Spleen (tissue), 11 donors: ENCODE data around the gene DNAH10. TPM values are rescaled to one million over a fixed set of nuclear protein-coding genes. Genes with fewer than 3 reads are reported as not detected.

Source experiments
- DNase-seq: peaks from one replicate; pipeline ENCODE4 v3.0.0-alpha.2; 2020
- H3K27ac ChIP-seq, 8 donors: fragments of 200-600 bp; sonication (generic) in 7 of 8; 1 replicate in 4 of 8; 2 replicates in 4 of 8; pipeline versions ENCODE4 v1.5.0 to v1.8.0; 2016 to 2021; ENCODE audit warnings: inconsistent platforms in 4 of 8, mild to moderate bottlenecking in 4 of 8, moderate library complexity in 1 of 8
- H3K27me3 ChIP-seq, 7 donors: fragments of 200-600 bp; sonication (generic) in 6 of 7; replicated peaks in 1 of 7; 1 replicate in 4 of 7; 2 replicates in 3 of 7; pipeline versions ENCODE4 v1.5.0 to v1.8.0; 2016 to 2021; ENCODE audit warnings: inconsistent platforms in 3 of 7, mild to moderate bottlenecking in 1 of 7
- H3K36me3 ChIP-seq, 6 donors: fragments of 200-600 bp; sonication (generic) in 5 of 6; 1 replicate in 4 of 6; 2 replicates in 2 of 6; pipeline versions ENCODE4 v1.5.0 to v1.8.0; 2016 to 2021; ENCODE audit warnings: inconsistent platforms in 2 of 6
- H3K4me1 ChIP-seq, 6 donors: fragments of 200-600 bp; sonication (generic) in 5 of 6; 1 replicate in 3 of 6; 2 replicates in 3 of 6; pipeline versions ENCODE4 v1.5.0 to v1.8.0; 2016 to 2021; ENCODE audit warnings: inconsistent platforms in 3 of 6
- H3K4me3 ChIP-seq, 8 donors: fragments of 200-600 bp; sonication (generic) in 7 of 8; 1 replicate in 4 of 8; 2 replicates in 4 of 8; pipeline versions ENCODE4 v1.5.0 to v1.8.0; 2016 to 2021; ENCODE audit warnings: inconsistent platforms in 4 of 8, mild to moderate bottlenecking in 4 of 8, moderate library complexity in 2 of 8
- H3K9me3 ChIP-seq, 8 donors: fragments of 200-600 bp; sonication (generic) in 7 of 8; 1 replicate in 4 of 8; 2 replicates in 4 of 8; pipeline versions ENCODE4 v1.5.0 to v1.8.0; 2016 to 2021; ENCODE audit warnings: inconsistent platforms in 4 of 8
- POLR2A ChIP-seq, 3 donors: fragments of 450-650 bp; IDR thresholded peaks; one replicate each; pipeline ENCODE4 v1.5.1; 2017; ENCODE audit warnings: antibody characterized with exemption in 3 of 3, mild to moderate bottlenecking in 1 of 3
- POLR2AphosphoS5 ChIP-seq, 3 donors: sonication (generic); formaldehyde crosslinking; IDR thresholded peaks; one replicate each; pipeline ENCODE4 v1.5.1; 2017; ENCODE audit warnings: antibody characterized with exemption in 3 of 3
- WGBS, 5 donors: extraction: QIAGEN DNeasy Blood & Tissue Kit in 3 of 5; methylation state at CpG; one replicate each; pipeline versions ENCODE4 v1.1.5 to v1.1.7; 2013 to 2018; 5-methylcytosine and 5-hydroxymethylcytosine counted together
- intact Hi-C: fragments of 100-400 bp; cut with DNase I; formaldehyde crosslinking; loops from one replicate; pipeline ENCODE4 v1.15.0; 2023; ENCODE audit warnings: low total_unique reads
- polyA plus RNA-seq, 3 donors: library from polyadenylated mRNA; stranded (reverse); fragments of 200-250 nt; gene quantifications; one replicate each; pipeline ENCODE4 v1.2.1, GENCODE V29; 2013
- total RNA-seq, 7 donors: library from RNA; depleted of rRNA in 3 of 7; stranded (reverse); fragments of >200 nt in 3 of 7; fragmentation: NEBNext Ultra II Directional in 4 of 7; extraction: Animal tissue kit (Norgen Biotek cat#: 25700) in 4 of 7; gene quantifications; one replicate each; pipeline versions ENCODE4 v1.1.0 to v1.2.1, GENCODE V29; 2016 to 2021
- TF ChIP-seq, protein P1 (sequence below), 11 experiments: fragments of 200-600 bp in 7 of 11; fragments of 450-650 bp in 4 of 11; sonication (generic) in 4 of 11; IDR thresholded peaks in 8 of 11; conservative IDR thresholded peaks in 3 of 11; 1 replicate in 7 of 11; 2 replicates in 4 of 11; pipeline versions ENCODE4 v1.4.0 to v1.8.0; 2016 to 2021; ENCODE audit warnings: antibody characterized with exemption in 11 of 11, inconsistent platforms in 4 of 11, mild to moderate bottlenecking in 1 of 11
- donor health status: healthy with polysubstance abuse.
- donor health status: DM: no; HTN: no; CAD: no; lungs with moderate emphysema.
- donor health status: DM: no; HTN: no; CAD: no.
- donor health status: Bipolar disorder and iron deficiency.
- donor health status: healthy.
- donor health status: DM: no; HTN: no; CAD: no.
- donor health status: DM: yes; HTN: yes; CAD: no.

The DNAH10 gene
- total and polyA plus RNA-seq, 10 donors, result 0.23 to 2.2 (median 0.43) TPM; not detected in 1

DNA sequence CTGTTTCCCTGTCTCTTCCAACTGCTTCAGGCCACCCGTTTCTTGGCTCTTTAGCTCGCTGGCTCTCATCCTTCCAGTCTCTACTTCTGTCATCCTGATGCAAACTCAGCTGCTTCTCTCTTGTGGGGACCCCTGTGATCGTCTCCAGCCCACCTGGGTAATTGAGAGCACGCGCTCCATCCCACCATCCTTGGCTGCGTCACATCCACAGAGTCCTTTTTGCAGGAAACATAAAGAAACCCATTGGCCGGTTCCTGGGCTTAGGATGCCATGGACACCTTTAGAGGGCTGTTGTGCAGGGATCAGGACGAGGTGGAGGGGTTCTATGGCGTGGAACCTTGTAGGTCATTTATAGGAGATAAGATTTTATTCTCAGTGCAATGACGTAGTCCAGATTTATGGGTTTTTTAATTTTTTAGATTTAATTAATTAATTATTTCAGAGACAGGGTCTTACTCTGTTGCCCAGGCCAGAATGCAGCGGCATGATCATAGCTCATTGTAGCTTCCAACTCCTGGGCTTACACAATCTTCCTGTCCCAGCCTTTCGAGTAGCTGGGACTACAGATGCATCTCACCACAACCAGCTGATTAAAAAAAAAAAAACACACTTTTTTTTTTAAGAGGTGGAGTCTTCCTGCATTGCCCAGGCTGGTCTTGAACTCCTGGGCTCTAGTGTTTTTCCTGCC, 127.9 kb downstream of the DNAH10 start:
- Histone ChIP-seq H3K4me3 (no peak overlapping the region), H3K9me3 (no peaks in the 10 kb centered on the region), H3K27me3 (peaks cover 0 to 31% (median 0%) of the 10 kb centered on the region in 7 donors), H3K36me3 (no peaks in the 10 kb centered on the region), H3K4me1 (no peaks in the 10 kb centered on the region), H3K27ac (no peak overlapping the region)
- intact Hi-C loops, result no loop called here
- no peak for DNase-seq
- TF ChIP-seq POLR2A (IDR thresholded peaks at IDR 0.05), result no peak
- TF ChIP-seq, protein P1, sequence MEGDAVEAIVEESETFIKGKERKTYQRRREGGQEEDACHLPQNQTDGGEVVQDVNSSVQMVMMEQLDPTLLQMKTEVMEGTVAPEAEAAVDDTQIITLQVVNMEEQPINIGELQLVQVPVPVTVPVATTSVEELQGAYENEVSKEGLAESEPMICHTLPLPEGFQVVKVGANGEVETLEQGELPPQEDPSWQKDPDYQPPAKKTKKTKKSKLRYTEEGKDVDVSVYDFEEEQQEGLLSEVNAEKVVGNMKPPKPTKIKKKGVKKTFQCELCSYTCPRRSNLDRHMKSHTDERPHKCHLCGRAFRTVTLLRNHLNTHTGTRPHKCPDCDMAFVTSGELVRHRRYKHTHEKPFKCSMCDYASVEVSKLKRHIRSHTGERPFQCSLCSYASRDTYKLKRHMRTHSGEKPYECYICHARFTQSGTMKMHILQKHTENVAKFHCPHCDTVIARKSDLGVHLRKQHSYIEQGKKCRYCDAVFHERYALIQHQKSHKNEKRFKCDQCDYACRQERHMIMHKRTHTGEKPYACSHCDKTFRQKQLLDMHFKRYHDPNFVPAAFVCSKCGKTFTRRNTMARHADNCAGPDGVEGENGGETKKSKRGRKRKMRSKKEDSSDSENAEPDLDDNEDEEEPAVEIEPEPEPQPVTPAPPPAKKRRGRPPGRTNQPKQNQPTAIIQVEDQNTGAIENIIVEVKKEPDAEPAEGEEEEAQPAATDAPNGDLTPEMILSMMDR (IDR thresholded peaks at IDR 0.05 in 8 of 11, conservative IDR thresholded peaks at IDR 0.05 in 3 of 11), result no peak
- TF ChIP-seq POLR2AphosphoS5 (IDR thresholded peaks at IDR 0.05), result no peak
- 71 to 84% (median 76%) methylated on average over 12 of the region's 12 CpGs for WGBS, 5 donors

DNA sequence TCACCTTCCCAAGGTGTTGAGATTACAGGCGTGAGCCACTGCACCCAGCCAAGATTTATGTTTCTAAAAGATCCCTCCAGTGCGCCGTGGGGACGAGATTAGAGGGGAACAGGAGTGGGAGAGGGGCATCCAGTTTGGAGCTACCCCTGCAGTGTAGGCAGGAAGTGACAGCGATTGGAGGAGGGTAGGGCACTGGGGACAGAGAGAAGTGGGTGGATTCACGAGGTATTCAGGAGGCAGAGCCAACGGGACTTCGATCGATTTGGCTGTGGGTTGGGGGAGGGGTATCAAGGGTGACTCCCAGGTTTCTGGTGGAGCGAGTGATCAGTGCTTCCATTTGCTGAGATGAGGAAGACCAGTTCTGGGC, 128.4 kb downstream of the DNAH10 start:
- H3K27me3 ChIP-seq, result peaks cover 0 to 31% (median 0%) of the 10 kb centered on the region in 7 donors
- no peak overlapping the region for H3K4me3 ChIP-seq
- 60 to 76% (median 67%) methylated on average over 10 of the region's 10 CpGs for WGBS, 5 donors
- no peaks in the 10 kb centered on the region for H3K9me3 ChIP-seq
- no peak overlapping the region for H3K27ac ChIP-seq
- no peaks in the 10 kb centered on the region for H3K36me3 ChIP-seq
- intact Hi-C loops, result no loop called here
- DNase-seq, result no peak
- TF ChIP-seq POLR2A (IDR thresholded peaks at IDR 0.05) (no peak), POLR2AphosphoS5 (IDR thresholded peaks at IDR 0.05) (no peak)
- TF ChIP-seq, protein P1 (IDR thresholded peaks at IDR 0.05 in 8 of 11, conservative IDR thresholded peaks at IDR 0.05 in 3 of 11), result no peak
- no peaks in the 10 kb centered on the region for H3K4me1 ChIP-seq

DNA sequence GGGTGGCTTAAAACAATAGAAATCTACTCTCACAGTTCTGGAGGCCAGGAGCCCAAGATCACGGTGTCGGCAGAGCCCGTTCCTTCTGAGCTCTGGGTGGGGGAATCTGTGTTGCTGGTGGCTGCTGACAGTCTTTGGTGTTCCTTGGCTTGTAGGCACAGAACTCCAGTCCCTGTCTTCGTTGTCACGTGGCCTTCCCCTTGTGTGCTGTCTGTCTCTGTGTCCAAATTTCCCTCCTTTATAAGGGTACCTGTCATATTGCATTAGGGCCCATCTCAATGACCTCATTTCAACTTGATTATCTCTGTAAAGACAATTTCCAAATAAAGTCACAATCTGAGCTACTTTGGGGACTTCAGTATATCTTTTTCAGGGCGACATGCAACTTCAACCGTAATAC, 128.9 kb downstream of the DNAH10 start:
- Histone ChIP-seq H3K36me3 (no peaks in the 10 kb centered on the region), H3K9me3 (no peaks in the 10 kb centered on the region), H3K4me3 (no peak overlapping the region), H3K27ac (no peak overlapping the region), H3K4me1 (no peaks in the 10 kb centered on the region), H3K27me3 (peaks cover 0 to 31% (median 0%) of the 10 kb centered on the region in 7 donors)
- TF ChIP-seq, protein P1 (IDR thresholded peaks at IDR 0.05 in 8 of 11, conservative IDR thresholded peaks at IDR 0.05 in 3 of 11), result no peak
- TF ChIP-seq POLR2AphosphoS5 (IDR thresholded peaks at IDR 0.05), result no peak
- no peak for TF ChIP-seq POLR2A (IDR thresholded peaks at IDR 0.05)
- WGBS, 5 donors, result 78 to 92% (median 89%) methylated on average over 7 of the region's 7 CpGs
- no peak for DNase-seq
- intact Hi-C loops, result no loop called here

DNA sequence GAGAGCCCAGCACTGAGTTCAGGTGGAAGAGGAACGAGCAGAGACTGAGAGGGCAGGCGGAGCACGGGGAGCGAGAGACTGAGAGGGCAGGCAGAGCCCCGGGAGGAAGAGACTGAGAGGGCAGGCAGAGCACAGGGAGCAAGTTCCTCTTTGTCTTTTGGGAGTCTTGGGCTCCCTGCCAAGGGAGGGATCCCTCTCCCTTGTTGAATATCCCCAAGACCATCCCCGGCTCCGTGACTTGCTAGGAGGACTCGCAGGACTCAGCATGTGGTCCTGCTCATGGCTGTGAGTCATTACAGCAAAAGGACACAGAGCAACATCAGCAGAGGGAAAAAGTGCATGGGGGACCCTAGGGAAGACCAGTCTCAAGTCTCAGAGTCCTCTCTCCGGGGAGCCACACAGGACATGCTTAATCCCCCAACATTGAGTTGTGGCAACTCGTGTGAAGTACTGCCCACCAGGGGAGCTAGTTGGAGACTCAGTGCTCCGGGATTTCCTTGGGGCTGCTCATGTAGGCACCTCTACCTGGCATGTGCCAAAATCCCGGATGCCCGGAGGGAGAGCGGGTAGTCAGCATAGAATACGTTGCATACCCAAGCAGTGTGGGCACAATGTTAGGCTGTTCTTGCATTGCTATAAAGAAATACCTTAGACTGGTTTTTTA, 129.5 kb downstream of the DNAH10 start:
- Histone ChIP-seq H3K9me3 (no peaks in the 10 kb centered on the region), H3K4me3 (no peak overlapping the region), H3K4me1 (no peaks in the 10 kb centered on the region), H3K27ac (no peak overlapping the region), H3K36me3 (no peaks in the 10 kb centered on the region), H3K27me3 (peaks cover 0 to 31% (median 0%) of the 10 kb centered on the region in 7 donors)
- WGBS, 5 donors, result 63 to 77% (median 72%) methylated on average over 13 to 15 of the region's 15 CpGs
- intact Hi-C loops, result no loop called here
- no peak for DNase-seq
- no peak for TF ChIP-seq POLR2AphosphoS5 (IDR thresholded peaks at IDR 0.05)
- TF ChIP-seq, protein P1 (IDR thresholded peaks at IDR 0.05 in 8 of 11, conservative IDR thresholded peaks at IDR 0.05 in 3 of 11), result no peak
- TF ChIP-seq POLR2A (IDR thresholded peaks at IDR 0.05), result no peak
